CD4-positive, alpha-beta memory T cell (primary cell): ENCODE measurements around the gene ASB14. TPM values are rescaled to one million over a fixed set of nuclear protein-coding genes. Genes with fewer than 3 reads are reported as not detected.
"Not testable (repeated sequence)": the region's sequence is repeated elsewhere in the genome, so short reads cannot be mapped to it uniquely, and the experiment has no call there.

ENCODE experiments used
- CTCF ChIA-PET: fragments of 350-600 bp; sonication (Branson Sonifier 250); formaldehyde crosslinking; loops from one replicate; lab custom pipeline; 2021; ENCODE audit warnings: inconsistent platforms; ENCODE audit not compliant: partially characterized antibody; lab: Charles Lee
- POLR2A ChIA-PET: fragments of 350-600 bp; sonication (Branson Sonifier 250); formaldehyde crosslinking; loops from one replicate; lab custom pipeline; 2021; ENCODE audit not compliant: partially characterized antibody; lab: Charles Lee
- DNase-seq, 5 donors: peaks; one replicate each; pipeline versions ENCODE4 v3.0.0 to v3.0.0-alpha.2; 2020 to 2022; ENCODE audit warnings: mixed read lengths in 1 of 5
- H3K27ac ChIP-seq: one replicate; pipeline ENCODE4 v1.7.0; 2013; ENCODE audit warnings: low read depth, low read length
- H3K27me3 ChIP-seq: 2 replicates; pipeline ENCODE4 v1.7.0; 2013; ENCODE audit warnings: mild to moderate bottlenecking, low read length, moderate library complexity; ENCODE audit not compliant: insufficient read depth
- H3K36me3 ChIP-seq: 2 replicates; pipeline ENCODE4 v1.7.0; 2013; ENCODE audit warnings: mild to moderate bottlenecking, low read length, moderate library complexity; ENCODE audit not compliant: insufficient read depth
- H3K4me1 ChIP-seq: 2 replicates; pipeline ENCODE4 v1.7.0; 2013; ENCODE audit warnings: mild to moderate bottlenecking, low read length, moderate library complexity; ENCODE audit not compliant: insufficient read depth
- H3K4me3 ChIP-seq, 2 donors: one replicate each; pipeline ENCODE4 v1.7.0; 2013; ENCODE audit warnings: low read length in 2 of 2, mild to moderate bottlenecking in 1 of 2
- H3K9me3 ChIP-seq, 2 donors: one replicate each; pipeline ENCODE4 v1.7.0; 2013; ENCODE audit warnings: low read length in 2 of 2, control low read depth in 1 of 2; ENCODE audit not compliant: control insufficient read depth in 1 of 2
- H3K27ac Mint-ChIP-seq, 7 donors: one replicate each; pipeline ENCODE4 v1.8.0; 2020 to 2021; ENCODE audit warnings: mixed read lengths in 7 of 7, mild to moderate bottlenecking in 6 of 7, inconsistent platforms in 3 of 7, moderate library complexity in 3 of 7
- H3K27me3 Mint-ChIP-seq, 2 donors: one replicate each; pipeline ENCODE4 v1.8.0; 2020 to 2021; ENCODE audit warnings: mixed read lengths in 2 of 2
- H3K36me3 Mint-ChIP-seq, 2 donors: one replicate each; pipeline ENCODE4 v1.8.0; 2020 to 2021; ENCODE audit warnings: mixed read lengths in 2 of 2, inconsistent platforms in 1 of 2, mild to moderate bottlenecking in 1 of 2
- H3K4me1 Mint-ChIP-seq, 4 donors: one replicate each; pipeline ENCODE4 v1.8.0; 2020 to 2021; ENCODE audit warnings: mixed read lengths in 4 of 4, mild to moderate bottlenecking in 1 of 4
- H3K4me3 Mint-ChIP-seq, 8 donors: one replicate each; pipeline ENCODE4 v1.8.0; 2020 to 2021; ENCODE audit warnings: mixed read lengths in 8 of 8, mild to moderate bottlenecking in 7 of 8, moderate library complexity in 6 of 8, inconsistent platforms in 3 of 8
- H3K9me3 Mint-ChIP-seq, 8 donors: one replicate each; pipeline ENCODE4 v1.8.0; 2020 to 2021; ENCODE audit warnings: mixed read lengths in 8 of 8, mild to moderate bottlenecking in 5 of 8, inconsistent platforms in 3 of 8, moderate library complexity in 1 of 8
- intact Hi-C: fragments of 100-400 bp; cut with micrococcal nuclease; formaldehyde crosslinking; loops from one replicate; pipeline ENCODE4 v1.15.1; 2023
- polyA plus RNA-seq, 2 donors: library from polyadenylated mRNA; unstranded; fragments of 300-500 nt; fragmentation: Illumina TruSeq; gene quantifications; one replicate each; pipeline ENCODE4 v1.2.3, GENCODE V29; 2021
- total RNA-seq, 2 experiments: library from RNA; stranded (reverse); gene quantifications; one replicate each; pipeline ENCODE4 v1.2.3, GENCODE V29; 2021

The ASB14 gene
- total and polyA plus RNA-seq, 4 experiments from 2014 or later = 0.11 to 0.29 TPM; not detected in 2

GRCh38 chr3:57314204-57314603, 21.7 kb upstream of the ASB14 start:
- Histone ChIP-seq H3K9me3 (no peaks in the 10 kb centered on the region), H3K4me1 (no peaks in the 10 kb centered on the region), H3K4me3 (no peak overlapping the region), H3K36me3 (no peaks in the 10 kb centered on the region), H3K27me3 (no peaks in the 10 kb centered on the region), H3K27ac (no peak overlapping the region)
- CTCF ChIA-PET = no interaction called here
- no peak for DNase-seq
- Mint-ChIP-seq H3K27me3 (peaks cover 4 to 19% of the 10 kb centered on the region in 2 donors), H3K4me3 (no peak overlapping the region), H3K27ac (no peak overlapping the region), H3K36me3 (no peaks in the 10 kb centered on the region), H3K4me1 (no peaks in the 10 kb centered on the region), H3K9me3 (peaks cover 1 to 12% (median 4%) of the 10 kb centered on the region in 8 donors)
- intact Hi-C loops = no loop called here
- POLR2A ChIA-PET = no interaction called here

DNA sequence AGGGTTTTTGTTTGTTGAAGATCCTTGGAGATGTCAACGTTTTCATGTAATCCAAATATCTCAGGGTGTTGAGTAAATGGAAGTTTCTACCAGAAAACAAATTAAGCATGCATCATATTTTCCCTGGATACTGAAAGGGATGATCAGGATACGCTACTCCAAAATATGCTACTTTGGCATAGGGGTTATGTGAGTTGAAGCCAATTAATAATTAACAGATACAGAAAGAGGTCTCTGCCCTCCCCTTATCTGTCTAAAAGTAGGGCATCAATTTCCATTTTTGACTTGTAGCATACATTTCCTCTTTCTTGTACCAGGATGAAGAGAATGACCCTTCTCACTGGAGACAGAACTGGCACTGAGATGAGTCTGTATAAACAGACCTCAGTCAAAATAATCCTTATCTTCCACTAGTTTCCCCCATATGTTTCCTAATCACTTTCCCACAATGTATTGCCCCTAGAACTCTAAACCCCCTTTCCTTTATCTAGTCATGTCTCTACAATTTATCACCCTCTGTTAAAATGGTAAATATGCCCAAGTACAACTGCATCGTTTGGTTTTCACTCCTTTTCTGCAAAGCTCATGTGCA, 17.4 kb upstream of the ASB14 start:
- no peaks in the 10 kb centered on the region for H3K36me3 ChIP-seq
- H3K27me3 ChIP-seq = no peaks in the 10 kb centered on the region
- Mint-ChIP-seq H3K27me3 (peaks cover 6 to 7% of the 10 kb centered on the region in 2 donors), H3K27ac (no peak overlapping the region), H3K4me3 (no peak overlapping the region), H3K36me3 (no peaks in the 10 kb centered on the region), H3K9me3 (no peaks in the 10 kb centered on the region), H3K4me1 (no peaks in the 10 kb centered on the region)
- CTCF ChIA-PET = no interaction called here
- no peak overlapping the region for H3K4me3 ChIP-seq
- no peaks in the 10 kb centered on the region for H3K9me3 ChIP-seq
- H3K27ac ChIP-seq = no peak overlapping the region
- no peak for DNase-seq
- POLR2A ChIA-PET = no interaction called here
- H3K4me1 ChIP-seq = no peaks in the 10 kb centered on the region
- intact Hi-C loops = no loop called here

DNA sequence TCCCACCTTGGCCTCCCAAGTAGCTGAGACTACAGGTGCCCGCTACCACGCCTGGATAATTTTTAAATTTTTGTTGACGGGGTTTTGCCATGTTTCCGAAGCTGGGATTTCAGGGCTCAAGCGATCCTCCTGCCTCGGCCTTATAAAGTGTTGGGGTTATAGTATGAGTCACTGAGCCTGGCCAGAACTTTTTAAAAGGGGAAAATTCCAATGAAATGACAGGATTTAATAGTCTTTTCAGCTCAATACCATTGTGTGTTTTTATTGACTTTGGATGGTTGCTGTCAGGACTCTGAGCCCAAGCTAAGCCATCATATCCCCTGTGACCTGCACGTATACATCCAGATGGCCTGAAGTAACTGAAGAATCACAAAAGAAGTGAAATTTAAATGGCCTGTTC, 11.0 kb upstream of the ASB14 start:
- intact Hi-C loops, H3K27ac ChIP-seq, H3K9me3 Mint-ChIP-seq, DNase-seq, H3K27ac Mint-ChIP-seq, H3K36me3 ChIP-seq, H3K4me1 Mint-ChIP-seq, H3K4me1 ChIP-seq, CTCF ChIA-PET, H3K4me3 ChIP-seq, H3K27me3 ChIP-seq, H3K9me3 ChIP-seq, H3K4me3 Mint-ChIP-seq, H3K36me3 Mint-ChIP-seq, POLR2A ChIA-PET: not testable (repeated sequence)
- peaks cover 14 to 21% of the 10 kb centered on the region in 2 donors for H3K27me3 Mint-ChIP-seq

DNA sequence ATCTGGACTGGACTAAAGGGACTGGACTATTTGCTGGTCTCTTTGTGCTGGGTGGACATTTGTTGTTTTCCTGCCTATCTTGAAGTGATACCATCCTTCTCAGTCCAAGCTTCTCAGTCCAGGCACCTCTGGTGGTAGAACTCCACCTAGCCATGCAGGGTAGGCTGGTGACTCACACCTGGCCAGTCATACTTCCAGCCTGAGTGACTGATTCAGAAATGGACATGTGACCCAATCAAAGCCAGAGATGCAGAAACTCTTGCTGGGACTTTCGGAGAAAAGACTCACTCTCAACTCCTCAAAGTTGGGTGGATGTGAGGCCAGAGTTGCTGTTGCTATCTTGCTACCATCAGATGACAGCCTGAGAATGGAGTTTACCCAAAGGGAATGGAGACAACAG, 5.6 kb upstream of the ASB14 start:
- Mint-ChIP-seq H3K27ac (no peak overlapping the region), H3K36me3 (no peaks in the 10 kb centered on the region), H3K4me1 (no peaks in the 10 kb centered on the region), H3K9me3 (peaks cover 0 to 2% (median 0%) of the 10 kb centered on the region in 8 donors), H3K27me3 (peaks cover 13 to 14% of the 10 kb centered on the region in 2 donors), H3K4me3 (no peak overlapping the region)
- Histone ChIP-seq H3K27ac (no peak overlapping the region), H3K4me3 (no peak overlapping the region), H3K4me1 (no peaks in the 10 kb centered on the region), H3K27me3 (peaks cover 4% of the 10 kb centered on the region), H3K9me3 (no peaks in the 10 kb centered on the region), H3K36me3 (no peaks in the 10 kb centered on the region)
- no peak for DNase-seq
- intact Hi-C loops = no loop called here
- ChIA-PET CTCF (no interaction called here), POLR2A (no interaction called here)

DNA sequence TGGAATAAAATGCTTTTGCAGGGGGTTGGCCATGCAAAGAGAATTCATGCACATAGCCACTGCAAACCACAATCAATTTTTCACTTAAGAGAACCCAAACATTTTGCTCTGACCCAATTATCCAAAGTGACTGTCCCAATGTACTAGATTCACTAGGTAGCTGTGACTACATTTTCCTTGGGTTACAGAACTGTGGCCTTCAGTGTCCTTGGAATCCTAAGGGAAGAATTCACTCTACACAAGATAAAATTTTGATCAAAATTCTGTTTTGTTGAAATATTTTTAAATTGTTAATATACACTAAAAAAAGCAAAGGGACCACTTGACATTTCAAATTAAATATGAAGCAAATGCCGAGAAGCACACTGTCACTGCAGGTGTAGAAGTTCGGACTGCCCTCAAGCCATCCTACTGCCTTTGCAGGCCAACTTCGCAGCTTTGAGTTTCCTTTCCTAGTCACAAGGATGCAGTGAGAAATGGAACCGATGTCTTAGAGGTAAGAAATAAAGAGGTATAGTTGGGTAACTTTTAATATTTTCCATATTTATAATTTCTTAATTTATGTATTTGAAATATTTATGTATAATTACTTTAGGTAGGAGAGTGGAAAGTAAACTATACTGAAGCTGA, 527 bp upstream of the ASB14 start:
- CTCF ChIA-PET = no interaction called here
- Histone ChIP-seq H3K4me3 (no peak overlapping the region), H3K9me3 (no peaks in the 10 kb centered on the region), H3K27me3 (no peaks in the 10 kb centered on the region), H3K4me1 (no peaks in the 10 kb centered on the region), H3K27ac (no peak overlapping the region), H3K36me3 (no peaks in the 10 kb centered on the region)
- peaks cover 11 to 16% of the 10 kb centered on the region in 2 donors for H3K27me3 Mint-ChIP-seq
- no peak for DNase-seq
- intact Hi-C loops = no loop called here
- no peak overlapping the region for H3K4me3 Mint-ChIP-seq
- peaks cover 0 to 4% (median 0%) of the 10 kb centered on the region in 8 donors for H3K9me3 Mint-ChIP-seq
- POLR2A ChIA-PET = no interaction called here
- H3K4me1 Mint-ChIP-seq = no peaks in the 10 kb centered on the region
- H3K27ac Mint-ChIP-seq = no peak overlapping the region
- no peaks in the 10 kb centered on the region for H3K36me3 Mint-ChIP-seq

DNA sequence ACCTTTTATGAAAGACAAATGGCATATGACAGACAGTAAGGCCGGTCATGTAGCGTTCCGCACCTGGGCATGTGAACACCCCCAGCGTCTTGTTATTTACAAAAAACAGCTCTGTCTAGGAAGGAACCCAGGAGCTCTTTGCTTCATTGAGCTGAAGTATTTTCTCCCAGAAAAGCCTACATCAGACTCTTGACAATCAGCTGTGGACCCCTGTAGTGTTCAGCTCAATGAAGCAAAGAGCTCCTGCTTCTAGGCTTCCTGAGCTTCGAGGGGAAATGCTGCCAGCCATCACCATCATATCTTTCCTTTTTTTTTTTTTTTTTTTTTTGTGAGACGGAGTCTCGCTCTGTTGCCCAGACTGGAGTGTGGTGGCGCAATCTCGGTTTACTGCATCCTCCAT, 4.1 kb downstream of the ASB14 start:
- Mint-ChIP-seq H3K27me3 (peaks cover 9 to 15% of the 10 kb centered on the region in 2 donors), H3K9me3 (peaks cover 0 to 11% (median 4%) of the 10 kb centered on the region in 8 donors), H3K4me3 (no peak overlapping the region), H3K36me3 (no peaks in the 10 kb centered on the region), H3K27ac (no peak overlapping the region), H3K4me1 (no peaks in the 10 kb centered on the region)
- Histone ChIP-seq H3K9me3 (no peaks in the 10 kb centered on the region), H3K4me1 (no peaks in the 10 kb centered on the region), H3K27me3 (no peaks in the 10 kb centered on the region), H3K36me3 (no peaks in the 10 kb centered on the region), H3K27ac (no peak overlapping the region), H3K4me3 (no peak overlapping the region)
- intact Hi-C loops = no loop called here
- DNase-seq = no peak
- POLR2A ChIA-PET = no interaction called here
- CTCF ChIA-PET = no interaction called here

DNA sequence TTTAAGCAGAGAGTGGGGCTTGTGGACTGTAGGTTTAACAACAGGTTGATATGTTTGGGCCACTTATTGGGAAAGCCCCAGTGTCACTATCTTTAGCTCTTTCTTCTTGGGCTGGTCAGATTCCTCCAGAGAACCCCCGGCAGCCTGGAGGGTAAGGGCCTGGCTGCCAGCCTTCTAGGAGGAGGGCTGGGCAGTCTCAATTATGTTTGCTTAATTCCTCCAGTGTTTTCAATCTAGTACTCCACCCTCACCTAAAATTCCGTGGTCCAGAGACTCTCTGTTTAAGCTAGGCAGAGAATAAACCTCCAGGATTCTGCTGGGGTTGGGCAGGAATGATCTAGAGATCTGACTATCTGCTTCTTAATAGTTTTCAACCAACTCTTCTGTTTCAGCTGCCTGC, 5.3 kb downstream of the ASB14 start:
- H3K36me3 ChIP-seq = no peaks in the 10 kb centered on the region
- peaks cover 9 to 13% of the 10 kb centered on the region in 2 donors for H3K27me3 Mint-ChIP-seq
- intact Hi-C loops = no loop called here

More for the DNA sequence above, 5.3 kb downstream of the ASB14 start:
- ChIA-PET POLR2A (no interaction called here), CTCF (no interaction called here)
- DNase-seq = no peak
- Histone ChIP-seq H3K9me3 (no peaks in the 10 kb centered on the region), H3K4me3 (no peak overlapping the region), H3K4me1 (no peaks in the 10 kb centered on the region), H3K27me3 (no peaks in the 10 kb centered on the region), H3K27ac (no peak overlapping the region)
- no peak overlapping the region for H3K27ac Mint-ChIP-seq
- peaks cover 0 to 11% (median 4%) of the 10 kb centered on the region in 8 donors for H3K9me3 Mint-ChIP-seq
- no peak overlapping the region for H3K4me3 Mint-ChIP-seq
- H3K36me3 Mint-ChIP-seq = no peaks in the 10 kb centered on the region
- no peaks in the 10 kb centered on the region for H3K4me1 Mint-ChIP-seq
